ENCODE results near the gene ID2. TPM values are rescaled to one million over a fixed set of nuclear protein-coding genes. Genes with fewer than 3 reads are reported as not detected.

Gene ID2
- total RNA-seq, 1 experiment from 2014 or later: 112 TPM

GRCh38 chr2:8675543-8675942 lies 6.3 kb upstream of the ID2 start:
- no peaks in the 10 kb centered on the region for H4K20me1 ChIP-seq (ENCODE audit: insufficient read depth)
- peaks cover 17 to 31% of the 10 kb centered on the region in 2 experiments for H3K4me1 ChIP-seq (ENCODE audit: control insufficient read depth in 1 of 2, insufficient read depth in 2 of 2, low read length in 2 of 2)
- ChIA-PET POLR2A (no interaction called here), CTCF (no interaction called here), RAD21 (ENCODE audit: low non-redundant PET in 1 of 2, low total read pairs in 2 of 2, uncharacterized antibody in 2 of 2, unreplicated experiment in 2 of 2) (no interaction called here)
- no peaks in the 10 kb centered on the region for H3K36me3 ChIP-seq (ENCODE audit: control insufficient read depth in 1 of 2, insufficient read depth in 2 of 2, low read length in 2 of 2)
- ATAC-seq (no peak), DNase-seq (ENCODE audit: low read depth, low spot score) (no peak)
- intact Hi-C loops (cut with micrococcal nuclease): no loop called here
- H3K4me3 ChIP-seq (replicated peaks in 1 of 2; ENCODE audit: low read depth in 1 of 2, low read length in 2 of 2): no peak overlapping the region
- BruUV-seq (replicated peaks): no TSS peak
- H3K79me2 ChIP-seq (ENCODE audit: insufficient read depth, low read length): no peaks in the 10 kb centered on the region
- H3K27ac ChIP-seq (ENCODE audit: low read depth, low read length): no peak overlapping the region
- no peak overlapping the region for H3K9ac ChIP-seq (ENCODE audit: low read length)
- H2AFZ ChIP-seq (ENCODE audit: low read depth, low read length, poor library complexity, severe bottlenecking): no peak overlapping the region
- H3K27me3 ChIP-seq (ENCODE audit: insufficient read depth, low read length): no peaks in the 10 kb centered on the region
- H3K4me2 ChIP-seq (ENCODE audit: low read length): no peak overlapping the region
- TF ChIP-seq ZFX (IDR thresholded peaks at IDR 0.05) (no peak), EZH2 (IDR thresholded peaks at IDR 0.05) (no peak), JUND (IDR thresholded peaks at IDR 0.05) (no peak), REST (IDR thresholded peaks at IDR 0.05; ENCODE audit: low read depth) (no peak), YY1 (IDR thresholded peaks at IDR 0.05; ENCODE audit: extremely low read depth, insufficient replicate concordance, low read depth, low read length) (no peak), SIN3A (IDR thresholded peaks at IDR 0.05; ENCODE audit: low read depth) (no peak), FOSL1 (IDR thresholded peaks at IDR 0.05; ENCODE audit: low read depth) (no peak), ELF1 (IDR thresholded peaks at IDR 0.05; ENCODE audit: borderline replicate concordance, low read depth) (no peak), EZH2phosphoT487 (IDR thresholded peaks at IDR 0.05; ENCODE audit: borderline replicate concordance) (no peak)
- TF ChIP-seq, protein P1, sequence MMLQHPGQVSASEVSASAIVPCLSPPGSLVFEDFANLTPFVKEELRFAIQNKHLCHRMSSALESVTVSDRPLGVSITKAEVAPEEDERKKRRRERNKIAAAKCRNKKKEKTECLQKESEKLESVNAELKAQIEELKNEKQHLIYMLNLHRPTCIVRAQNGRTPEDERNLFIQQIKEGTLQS (IDR thresholded peaks at IDR 0.05): no peak
- no peaks in the 10 kb centered on the region for H3K9me2 ChIP-seq (ENCODE audit: insufficient read depth)
- no peaks in the 10 kb centered on the region for H3K9me3 ChIP-seq (ENCODE audit: control insufficient read depth in 1 of 2, insufficient read depth in 1 of 2, low read depth in 1 of 2, low read length in 2 of 2)
